GM21529 (cell line): ENCODE results near the gene SEMA3C.

Experiments
- ATAC-seq: cut with Tn5 transposase; IDR thresholded peaks from one replicate; pipeline ENCODE4 v1.9.1; 2021; ENCODE audit not compliant: unreplicated experiment

SEMA3C gene

GRCh38 chr7:80783678-80784327 lies 135.0 kb downstream of the SEMA3C start:
- ATAC-seq: no peak

GRCh38 chr7:80783186-80783677 lies 135.6 kb downstream of the SEMA3C start:
- no peak for ATAC-seq

GRCh38 chr7:80781561-80781979 lies 137.3 kb downstream of the SEMA3C start:
- ATAC-seq: no peak

GRCh38 chr7:80781146-80781545 lies 137.7 kb downstream of the SEMA3C start:
- no peak for ATAC-seq

GRCh38 chr7:80779456-80779855 lies 139.4 kb downstream of the SEMA3C start:
- ATAC-seq: no peak

- ATAC-seq: no peak
These were observed 143.0 kb downstream of the SEMA3C start for GRCh38 chr7:80775897-80776296.

GRCh38 chr7:80775482-80775881 lies 143.4 kb downstream of the SEMA3C start:
- no peak for ATAC-seq

GRCh38 chr7:80774843-80775242 lies 144.0 kb downstream of the SEMA3C start:
- ATAC-seq: no peak

- ATAC-seq: no peak
These were observed 144.9 kb downstream of the SEMA3C start for GRCh38 chr7:80773787-80774508.

- no peak for ATAC-seq
These were observed 146.4 kb downstream of the SEMA3C start for GRCh38 chr7:80772347-80772993.

GRCh38 chr7:80771523-80771922 lies 147.3 kb downstream of the SEMA3C start:
- ATAC-seq: no peak

GRCh38 chr7:80770675-80771081 lies 148.2 kb downstream of the SEMA3C start:
- ATAC-seq: no peak

- no peak for ATAC-seq
These were observed 148.8 kb downstream of the SEMA3C start for GRCh38 chr7:80770061-80770460.

- ATAC-seq: no peak
These were observed 150.1 kb downstream of the SEMA3C start for GRCh38 chr7:80768756-80769155.

- no peak for ATAC-seq
These were observed 151.2 kb downstream of the SEMA3C start for GRCh38 chr7:80767654-80768053.

- ATAC-seq: no peak
These were observed 152.1 kb downstream of the SEMA3C start for GRCh38 chr7:80766724-80767123.

- no peak for ATAC-seq
These were observed 154.7 kb downstream of the SEMA3C start for GRCh38 chr7:80764132-80764531.

GRCh38 chr7:80763704-80764103 lies 155.1 kb downstream of the SEMA3C start:
- no peak for ATAC-seq

GRCh38 chr7:80763289-80763688 lies 155.6 kb downstream of the SEMA3C start:
- ATAC-seq: no peak

GRCh38 chr7:80760292-80760691 lies 158.6 kb downstream of the SEMA3C start:
- ATAC-seq: no peak

- no peak for ATAC-seq
These were observed 165.7 kb downstream of the SEMA3C start for GRCh38 chr7:80752954-80753690.
